DND-41 (cell line): ENCODE data around the gene TCF21.
"Not testable (repeated sequence)": the region's sequence is repeated elsewhere in the genome, so short reads cannot be mapped to it uniquely, and the experiment has no call there.

Source experiments
- ATAC-seq: fragments of 200-7000 bp; cut with Tn5 transposase; 3 replicates; pipeline ENCODE4 v1.9.1; 2021; ENCODE audit warnings: low read depth; ENCODE audit not compliant: insufficient read depth
- DNase-seq: peaks from one replicate; pipeline ENCODE4 v3.0.0-alpha.2; 2020
- H2AFZ ChIP-seq: 2 replicates; pipeline ENCODE4 v1.6.0; 2012; ENCODE audit warnings: low read depth, low read length
- H3K27ac ChIP-seq: 2 replicates; pipeline ENCODE4 v1.5.1; 2012; ENCODE audit warnings: low read length, inconsistent platforms
- H3K27me3 ChIP-seq: fragments of 200-600 bp; sonication (generic); 2 replicates; pipeline ENCODE4 v1.6.0; 2012; ENCODE audit warnings: low read length, mild to moderate bottlenecking, inconsistent platforms; ENCODE audit not compliant: insufficient read depth, poor library complexity
- H3K36me3 ChIP-seq: 2 replicates; pipeline ENCODE4 v1.5.1; 2012; ENCODE audit warnings: low read length, inconsistent platforms; ENCODE audit not compliant: insufficient read depth
- H3K4me1 ChIP-seq: 2 replicates; pipeline ENCODE4 v1.5.1; 2012; ENCODE audit warnings: mild to moderate bottlenecking, low read length; ENCODE audit not compliant: insufficient read depth
- H3K4me2 ChIP-seq: 2 replicates; pipeline ENCODE4 v1.6.0; 2012; ENCODE audit warnings: mild to moderate bottlenecking, moderate library complexity, low read length, inconsistent platforms; ENCODE audit not compliant: insufficient read depth
- H3K4me3 ChIP-seq, 2 experiments: fragments of 200-600 bp in 1 of 2; shearing (Covaris generic) in 1 of 2; 2 replicates each; pipeline ENCODE4 v1.5.1; 2012 to 2016; ENCODE audit warnings: inconsistent platforms in 2 of 2, low read length in 2 of 2, mild to moderate bottlenecking in 2 of 2, low read depth in 1 of 2, moderate library complexity in 1 of 2
- H3K79me2 ChIP-seq: 2 replicates; pipeline ENCODE4 v1.6.0; 2012; ENCODE audit warnings: low read length, inconsistent platforms; ENCODE audit not compliant: insufficient read depth
- H3K9ac ChIP-seq: 2 replicates; pipeline ENCODE4 v1.6.0; 2012; ENCODE audit warnings: low read depth, mild to moderate bottlenecking, inconsistent platforms, low read length, moderate library complexity
- H3K9me3 ChIP-seq: 2 replicates; pipeline ENCODE4 v1.5.1; 2012; ENCODE audit warnings: low read length, moderate library complexity, mild to moderate bottlenecking, inconsistent platforms; ENCODE audit not compliant: insufficient read depth, severe bottlenecking
- H4K20me1 ChIP-seq: 2 replicates; pipeline ENCODE4 v1.6.0; 2012; ENCODE audit warnings: low read length; ENCODE audit not compliant: insufficient read depth
- EZH2 ChIP-seq: IDR thresholded peaks from 3 replicates; pipeline ENCODE4 v1.6.1; 2012; ENCODE audit warnings: borderline replicate concordance, low read depth, mild to moderate bottlenecking, moderate library complexity, low read length, inconsistent platforms; ENCODE audit not compliant: severe bottlenecking
- TF ChIP-seq, protein P1 (sequence below): IDR thresholded peaks from 2 replicates; pipeline ENCODE4 v1.5.1; 2012; ENCODE audit warnings: borderline replicate concordance, low read length, moderate library complexity, mild to moderate bottlenecking; ENCODE audit not compliant: poor library complexity, severe bottlenecking; ENCODE audit errors: extremely low read depth

Gene TCF21

DNA sequence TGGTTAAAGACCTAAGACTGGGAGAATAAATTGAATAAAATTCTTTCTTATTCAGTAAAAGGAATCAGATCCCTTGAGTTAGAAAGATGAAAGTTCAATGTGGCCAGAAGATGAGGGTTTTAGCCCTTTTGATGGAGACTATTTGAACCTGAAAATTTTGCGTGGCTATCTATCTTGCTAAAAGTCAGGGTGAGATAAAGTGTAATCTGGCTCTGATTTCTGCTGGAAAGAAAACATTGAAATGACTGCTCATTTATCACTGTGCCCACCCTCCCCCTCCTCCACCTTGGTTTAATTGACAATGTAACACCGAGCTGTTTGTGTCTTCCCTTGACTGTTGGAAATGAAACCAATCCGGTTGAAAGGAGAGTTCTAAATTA, 32.9 kb upstream of the TCF21 start:
- H2AFZ ChIP-seq = no peak overlapping the region
- no peaks in the 10 kb centered on the region for H4K20me1 ChIP-seq
- no peaks in the 10 kb centered on the region for H3K36me3 ChIP-seq
- H3K27me3 ChIP-seq = peaks cover 8% of the 10 kb centered on the region
- H3K4me1 ChIP-seq = no peaks in the 10 kb centered on the region
- no peak for ATAC-seq
- no peak overlapping the region for H3K27ac ChIP-seq
- no peaks in the 10 kb centered on the region for H3K79me2 ChIP-seq
- no peak overlapping the region for H3K4me3 ChIP-seq
- no peak overlapping the region for H3K4me2 ChIP-seq
- no peak for DNase-seq
- TF ChIP-seq, protein P1, sequence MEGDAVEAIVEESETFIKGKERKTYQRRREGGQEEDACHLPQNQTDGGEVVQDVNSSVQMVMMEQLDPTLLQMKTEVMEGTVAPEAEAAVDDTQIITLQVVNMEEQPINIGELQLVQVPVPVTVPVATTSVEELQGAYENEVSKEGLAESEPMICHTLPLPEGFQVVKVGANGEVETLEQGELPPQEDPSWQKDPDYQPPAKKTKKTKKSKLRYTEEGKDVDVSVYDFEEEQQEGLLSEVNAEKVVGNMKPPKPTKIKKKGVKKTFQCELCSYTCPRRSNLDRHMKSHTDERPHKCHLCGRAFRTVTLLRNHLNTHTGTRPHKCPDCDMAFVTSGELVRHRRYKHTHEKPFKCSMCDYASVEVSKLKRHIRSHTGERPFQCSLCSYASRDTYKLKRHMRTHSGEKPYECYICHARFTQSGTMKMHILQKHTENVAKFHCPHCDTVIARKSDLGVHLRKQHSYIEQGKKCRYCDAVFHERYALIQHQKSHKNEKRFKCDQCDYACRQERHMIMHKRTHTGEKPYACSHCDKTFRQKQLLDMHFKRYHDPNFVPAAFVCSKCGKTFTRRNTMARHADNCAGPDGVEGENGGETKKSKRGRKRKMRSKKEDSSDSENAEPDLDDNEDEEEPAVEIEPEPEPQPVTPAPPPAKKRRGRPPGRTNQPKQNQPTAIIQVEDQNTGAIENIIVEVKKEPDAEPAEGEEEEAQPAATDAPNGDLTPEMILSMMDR = no peak
- no peak for TF ChIP-seq EZH2
- no peaks in the 10 kb centered on the region for H3K9me3 ChIP-seq
- H3K9ac ChIP-seq = no peak overlapping the region

DNA sequence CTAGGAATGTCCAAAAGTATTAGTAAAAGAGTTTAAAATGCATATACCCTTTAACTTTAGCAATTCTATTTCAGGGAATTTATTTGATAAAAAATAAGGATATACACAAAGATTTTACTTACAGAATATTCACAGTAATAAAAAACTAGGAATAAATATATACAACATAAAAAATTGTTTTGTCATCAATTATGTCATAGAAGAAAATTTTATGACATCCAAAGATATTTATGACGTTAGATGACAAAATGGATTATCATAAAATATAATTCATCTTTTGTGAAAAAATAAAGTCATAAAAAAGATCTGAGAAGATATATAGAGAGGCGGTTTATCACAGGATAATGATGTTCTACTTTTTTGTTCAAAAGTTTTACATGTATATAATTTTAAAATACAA, 32.0 kb upstream of the TCF21 start:
- Histone ChIP-seq H3K36me3 (no peaks in the 10 kb centered on the region), H3K9ac (no peak overlapping the region), H2AFZ (no peak overlapping the region), H3K4me2 (no peak overlapping the region), H3K27ac (no peak overlapping the region), H3K9me3 (no peaks in the 10 kb centered on the region), H3K79me2 (no peaks in the 10 kb centered on the region), H3K4me3 (no peak overlapping the region), H3K4me1 (no peaks in the 10 kb centered on the region), H4K20me1 (no peaks in the 10 kb centered on the region), H3K27me3 (peaks cover 8% of the 10 kb centered on the region)
- no peak for DNase-seq
- no peak for TF ChIP-seq EZH2
- TF ChIP-seq, protein P1 = no peak
- ATAC-seq = no peak

DNA sequence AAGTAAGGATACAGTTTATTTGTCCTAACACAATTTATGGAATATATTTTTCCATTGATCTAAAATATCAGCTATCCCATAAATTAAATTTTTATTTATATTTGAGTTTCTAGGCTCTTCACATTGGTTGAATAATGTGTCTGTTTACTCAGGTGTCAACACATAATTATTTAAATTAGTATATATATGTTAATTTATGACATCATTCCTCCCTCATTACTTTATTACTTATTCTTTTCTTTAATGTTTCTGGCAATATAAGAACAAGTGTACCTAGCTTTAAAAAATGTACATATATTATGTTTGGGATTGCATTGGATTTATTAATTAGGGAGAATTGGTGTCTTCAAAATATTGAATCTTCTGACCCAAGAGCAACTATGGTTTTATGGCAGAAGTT, 31.2 kb upstream of the TCF21 start:
- Histone ChIP-seq H4K20me1 (no peaks in the 10 kb centered on the region), H3K36me3 (no peaks in the 10 kb centered on the region), H3K9me3 (no peaks in the 10 kb centered on the region), H3K9ac (no peak overlapping the region), H3K4me2 (no peak overlapping the region), H2AFZ (no peak overlapping the region), H3K79me2 (no peaks in the 10 kb centered on the region), H3K4me1 (no peaks in the 10 kb centered on the region), H3K27ac (no peak overlapping the region), H3K27me3 (peaks cover 8% of the 10 kb centered on the region), H3K4me3 (no peak overlapping the region)
- TF ChIP-seq EZH2 = no peak
- TF ChIP-seq, protein P1 = no peak
- ATAC-seq = no peak
- DNase-seq = no peak

DNA sequence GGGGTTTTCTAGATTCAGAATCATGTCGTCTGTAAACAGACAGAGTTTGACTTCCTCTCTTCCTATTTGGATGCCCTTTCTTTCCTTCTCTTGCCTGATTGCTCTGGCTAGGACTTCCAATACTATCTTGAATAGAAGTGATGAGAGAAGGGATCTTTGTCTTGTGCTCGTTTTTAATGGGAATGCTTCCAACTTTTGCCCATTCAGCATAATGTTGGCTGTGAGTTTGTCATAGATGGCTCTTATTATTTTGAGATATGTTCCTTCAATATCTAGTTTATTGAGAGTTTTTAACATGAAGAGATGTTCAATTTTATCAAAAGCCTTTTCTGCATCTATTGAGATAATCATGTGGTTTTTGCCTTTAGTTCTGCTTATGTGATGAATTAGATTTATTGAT, 27.6 kb upstream of the TCF21 start:
- H3K4me1 ChIP-seq, H3K4me2 ChIP-seq, H3K27me3 ChIP-seq, DNase-seq, H3K9me3 ChIP-seq, H3K4me3 ChIP-seq, H2AFZ ChIP-seq, H4K20me1 ChIP-seq, ATAC-seq, H3K9ac ChIP-seq, H3K36me3 ChIP-seq, H3K27ac ChIP-seq, H3K79me2 ChIP-seq: not testable (repeated sequence)
